Measurements from ENCODE around the gene FAXDC2. TPM values are rescaled to one million over a fixed set of nuclear protein-coding genes. Genes with fewer than 3 reads are reported as not detected.

FAXDC2 gene
- total and polyA plus RNA-seq, 2 donors (not counting 1 experiment from before 2014, with no cell fraction given): 11.9 to 20.6 TPM

DNA sequence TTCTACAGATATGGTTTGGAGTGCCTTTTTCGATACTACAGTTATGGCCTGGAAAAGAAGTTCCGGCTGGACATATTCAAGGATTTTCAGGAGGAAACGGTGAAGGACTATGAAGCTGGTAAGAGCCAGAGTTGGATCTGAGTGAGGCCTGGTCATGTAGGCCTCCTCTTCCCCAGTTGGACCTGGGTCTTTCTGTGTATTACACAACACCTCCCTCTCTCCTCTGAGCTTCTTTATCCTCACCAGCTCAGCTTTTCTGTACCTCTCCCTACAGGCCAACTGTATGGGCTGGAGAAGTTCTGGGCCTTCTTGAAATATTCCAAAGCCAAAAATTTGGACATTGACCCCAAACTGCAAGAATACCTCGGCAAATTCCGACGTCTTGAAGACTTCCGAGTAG is 39.2 kb downstream of the FAXDC2 start:
- Histone ChIP-seq H4K20me1 (ENCODE audit: control insufficient read depth, extremely low read depth, insufficient read depth, low read length) (no peaks in the 10 kb centered on the region), H3K4me3 (replicated peaks in 1 of 4; ENCODE audit: control extremely low read depth in 1 of 4, insufficient read depth in 1 of 4, low read depth in 3 of 4, low read length in 4 of 4) (no peak overlapping the region), H3K27me3 (ENCODE audit: control insufficient read depth, insufficient read depth, low read length) (no peaks in the 10 kb centered on the region), H3K9me3 (ENCODE audit: control insufficient read depth, insufficient read depth, low read depth, low read length) (no peaks in the 10 kb centered on the region), H3K79me2 (ENCODE audit: control insufficient read depth, insufficient read depth, low read length) (no peaks in the 10 kb centered on the region), H3K9ac (ENCODE audit: insufficient read depth, low read length) (no peak overlapping the region), H3K4me1 (ENCODE audit: control insufficient read depth, extremely low read depth, insufficient read depth, low read length) (no peaks in the 10 kb centered on the region), H2AFZ (ENCODE audit: low read length) (no peak overlapping the region), H3K4me2 (ENCODE audit: extremely low read depth, insufficient read depth, low read length) (no peak overlapping the region), H3K36me3 (ENCODE audit: control insufficient read depth, insufficient read depth, low read length) (peaks cover 22% of the 10 kb centered on the region), H3K27ac (ENCODE audit: insufficient read depth, low read length) (no peak overlapping the region)
- TF ChIP-seq CTCF (conservative IDR thresholded peaks at IDR 0.05 in 1 of 2, IDR thresholded peaks at IDR 0.05 in 1 of 2; ENCODE audit: low read depth in 1 of 2, low read length in 2 of 2) (no peak), EZH2 (IDR thresholded peaks at IDR 0.05; ENCODE audit: low read length, missing control alignments) (no peak)
- DNase-seq (ENCODE audit: low read depth in 2 of 2): no peak

GRCh38 chr5:154806176-154806575 is 44.2 kb downstream of the FAXDC2 start:
- H4K20me1 ChIP-seq (ENCODE audit: control insufficient read depth, extremely low read depth, insufficient read depth, low read length): no peaks in the 10 kb centered on the region
- no peak overlapping the region for H3K4me2 ChIP-seq (ENCODE audit: extremely low read depth, insufficient read depth, low read length)
- H3K9ac ChIP-seq (ENCODE audit: insufficient read depth, low read length): no peak overlapping the region
- no peaks in the 10 kb centered on the region for H3K79me2 ChIP-seq (ENCODE audit: control insufficient read depth, insufficient read depth, low read length)
- TF ChIP-seq EZH2 (IDR thresholded peaks at IDR 0.05; ENCODE audit: low read length, missing control alignments) (no peak), CTCF (conservative IDR thresholded peaks at IDR 0.05 in 1 of 2, IDR thresholded peaks at IDR 0.05 in 1 of 2; ENCODE audit: low read depth in 1 of 2, low read length in 2 of 2) (no peak)
- no peak overlapping the region for H3K27ac ChIP-seq (ENCODE audit: insufficient read depth, low read length)
- DNase-seq (ENCODE audit: low read depth in 2 of 2): no peak
- no peaks in the 10 kb centered on the region for H3K9me3 ChIP-seq (ENCODE audit: control insufficient read depth, insufficient read depth, low read depth, low read length)
- H3K36me3 ChIP-seq (ENCODE audit: control insufficient read depth, insufficient read depth, low read length): peaks cover 22% of the 10 kb centered on the region
- H3K27me3 ChIP-seq (ENCODE audit: control insufficient read depth, insufficient read depth, low read length): no peaks in the 10 kb centered on the region
- H2AFZ ChIP-seq (ENCODE audit: low read length): no peak overlapping the region
- H3K4me3 ChIP-seq (replicated peaks in 1 of 4; ENCODE audit: control extremely low read depth in 1 of 4, insufficient read depth in 1 of 4, low read depth in 3 of 4, low read length in 4 of 4): no peak overlapping the region
- H3K4me1 ChIP-seq (ENCODE audit: control insufficient read depth, extremely low read depth, insufficient read depth, low read length): no peaks in the 10 kb centered on the region

DNA sequence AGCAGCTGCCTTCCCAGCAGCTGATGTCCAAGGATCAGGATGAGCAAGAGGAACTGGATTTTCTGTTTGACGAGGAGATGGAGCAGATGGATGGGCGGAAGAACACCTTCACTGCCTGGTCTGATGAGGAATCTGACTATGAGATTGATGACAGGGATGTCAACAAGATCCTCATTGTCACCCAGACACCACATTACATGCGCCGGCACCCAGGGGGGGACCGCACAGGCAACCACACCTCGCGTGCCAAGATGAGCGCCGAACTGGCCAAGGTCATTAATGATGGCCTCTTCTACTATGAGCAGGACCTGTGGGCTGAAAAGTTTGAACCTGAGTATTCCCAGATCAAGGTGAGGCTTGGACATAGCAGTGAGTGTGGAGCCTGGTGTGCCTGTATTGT is 48.4 kb downstream of the FAXDC2 start:
- no peaks in the 10 kb centered on the region for H4K20me1 ChIP-seq (ENCODE audit: control insufficient read depth, extremely low read depth, insufficient read depth, low read length)
- H3K27ac ChIP-seq (ENCODE audit: insufficient read depth, low read length): no peak overlapping the region
- peaks cover 5% of the 10 kb centered on the region for H3K79me2 ChIP-seq (ENCODE audit: control insufficient read depth, insufficient read depth, low read length)
- H3K4me3 ChIP-seq (replicated peaks in 1 of 4; ENCODE audit: control extremely low read depth in 1 of 4, insufficient read depth in 1 of 4, low read depth in 3 of 4, low read length in 4 of 4): no peak overlapping the region
- H3K9me3 ChIP-seq (ENCODE audit: control insufficient read depth, insufficient read depth, low read depth, low read length): no peaks in the 10 kb centered on the region
- no peak for DNase-seq (ENCODE audit: low read depth in 2 of 2)
- no peak overlapping the region for H3K4me2 ChIP-seq (ENCODE audit: extremely low read depth, insufficient read depth, low read length)
- no peaks in the 10 kb centered on the region for H3K27me3 ChIP-seq (ENCODE audit: control insufficient read depth, insufficient read depth, low read length)
- TF ChIP-seq EZH2 (IDR thresholded peaks at IDR 0.05; ENCODE audit: low read length, missing control alignments) (no peak), CTCF (conservative IDR thresholded peaks at IDR 0.05 in 1 of 2, IDR thresholded peaks at IDR 0.05 in 1 of 2; ENCODE audit: low read depth in 1 of 2, low read length in 2 of 2) (no peak)
- no peaks in the 10 kb centered on the region for H3K4me1 ChIP-seq (ENCODE audit: control insufficient read depth, extremely low read depth, insufficient read depth, low read length)
- H3K36me3 ChIP-seq (ENCODE audit: control insufficient read depth, insufficient read depth, low read length): peaks cover 30% of the 10 kb centered on the region
- no peak overlapping the region for H3K9ac ChIP-seq (ENCODE audit: insufficient read depth, low read length)
- H2AFZ ChIP-seq (ENCODE audit: low read length): no peak overlapping the region

Data from fibroblast of lung (primary cell).